H1 (cell line): Measurements from ENCODE around the gene GCGR. TPM values are rescaled to one million over a fixed set of nuclear protein-coding genes. Genes with fewer than 3 reads are reported as not detected.

ENCODE experiments used
- CTCF ChIA-PET: fragments of 300-600 bp; sonication (Branson Sonifier 250); formaldehyde crosslinking; loops from one replicate; lab custom pipeline; 2021; ENCODE audit not compliant: partially characterized antibody; lab: Charles Lee
- POLR2A ChIA-PET: fragments of 300-600 bp; sonication (Branson Sonifier 250); formaldehyde crosslinking; loops from one replicate; lab custom pipeline; 2021; ENCODE audit warnings: inconsistent platforms; ENCODE audit not compliant: partially characterized antibody; lab: Charles Lee
- DNase-seq, 2 experiments: peaks; one replicate each; pipeline versions ENCODE4 v3.0.0 to v3.0.0-alpha.2; 2010 to 2022; ENCODE audit warnings: low spot score in 2 of 2, low read depth in 1 of 2, mixed read lengths in 1 of 2
- FAIRE-seq: peaks from 2 replicates; lab custom pipeline; 2011; peaks lifted over from hg19 to GRCh38; lab: Jason Lieb, UNC
- H2AFZ ChIP-seq: 2 replicates; pipeline ENCODE4 v1.8.1; 2012; ENCODE audit warnings: low read length, inconsistent platforms
- H2AK5ac ChIP-seq: 2 replicates; pipeline ENCODE4 v1.6.1; 2013; ENCODE audit warnings: low read depth, low read length
- H2BK120ac ChIP-seq: replicated peaks from 2 replicates; pipeline ENCODE3; 2013; ENCODE audit warnings: low read depth, low read length, inconsistent platforms
- H2BK12ac ChIP-seq: 2 replicates; pipeline ENCODE4 v1.6.1; 2013; ENCODE audit warnings: low read depth, low read length
- H2BK15ac ChIP-seq: 2 replicates; pipeline ENCODE4 v1.6.1; 2013; ENCODE audit warnings: low read length
- H2BK20ac ChIP-seq: 2 replicates; pipeline ENCODE4 v1.6.1; 2013; ENCODE audit warnings: low read length
- H2BK5ac ChIP-seq: 2 replicates; pipeline ENCODE4 v1.6.1; 2013; ENCODE audit warnings: low read depth, low read length
- H3K14ac ChIP-seq: 2 replicates; pipeline ENCODE4 v1.6.1; 2013; ENCODE audit warnings: inconsistent platforms; ENCODE audit not compliant: insufficient read length
- H3K18ac ChIP-seq: 2 replicates; pipeline ENCODE4 v1.6.1; 2013; ENCODE audit warnings: low read length; ENCODE audit errors: extremely low read depth
- H3K23ac ChIP-seq: 2 replicates; pipeline ENCODE4 v1.6.1; 2013; ENCODE audit warnings: inconsistent platforms; ENCODE audit not compliant: insufficient read length
- H3K23me2 ChIP-seq: 2 replicates; pipeline ENCODE4 v1.6.1; 2013; ENCODE audit warnings: low read depth, low read length
- H3K27ac ChIP-seq: 2 replicates; pipeline ENCODE4 v1.6.1; 2011; ENCODE audit warnings: low read depth, low read length, inconsistent platforms
- H3K27me3 ChIP-seq, 4 experiments: replicated peaks in 1 of 4; 1 replicate in 1 of 4; 2 replicates in 3 of 4; pipeline versions ENCODE4 v1.6.1 to v1.8.1; 2011 to 2013; ENCODE audit warnings: low read length in 3 of 4, mild to moderate bottlenecking in 3 of 4, inconsistent platforms in 2 of 4, mixed read lengths in 2 of 4, moderate library complexity in 1 of 4; ENCODE audit not compliant: control insufficient read depth in 3 of 4, insufficient read depth in 3 of 4; ENCODE audit errors: extremely low read depth in 1 of 4
- H3K36me3 ChIP-seq, 4 experiments: 2 replicates each; pipeline versions ENCODE4 v1.6.1 to v1.8.1; 2011 to 2013; ENCODE audit warnings: mild to moderate bottlenecking in 4 of 4, low read length in 3 of 4, moderate library complexity in 2 of 4, control low read depth in 1 of 4, inconsistent platforms in 1 of 4; ENCODE audit not compliant: insufficient read depth in 4 of 4, control insufficient read depth in 2 of 4
- H3K4ac ChIP-seq: replicated peaks from 2 replicates; pipeline ENCODE3; 2013; ENCODE audit warnings: low read length, low read depth, mixed read lengths, inconsistent platforms; ENCODE audit not compliant: insufficient read length
- H3K4me1 ChIP-seq, 4 experiments: replicated peaks in 1 of 4; 1 replicate in 1 of 4; 2 replicates in 3 of 4; pipeline versions ENCODE4 v1.6.1 to v1.8.1; 2011 to 2013; ENCODE audit warnings: low read length in 3 of 4, inconsistent platforms in 2 of 4, mixed read lengths in 1 of 4; ENCODE audit not compliant: insufficient read depth in 4 of 4, control insufficient read depth in 3 of 4
- H3K4me2 ChIP-seq, 2 experiments: 2 replicates each; pipeline versions ENCODE4 v1.6.1 to v1.8.1; 2011 to 2013; ENCODE audit warnings: low read depth in 2 of 2, low read length in 2 of 2, control low read depth in 1 of 2, inconsistent platforms in 1 of 2, mild to moderate bottlenecking in 1 of 2; ENCODE audit not compliant: insufficient read depth in 1 of 2
- H3K4me3 ChIP-seq, 4 experiments: fragments of 200-600, 300-600 bp in 1 of 4; sonication (generic), shearing (Covaris generic), sonication (Bioruptor Twin) in 1 of 4; 2 replicates each; pipeline versions ENCODE4 v1.5.1 to v1.8.1; 2011 to 2016; ENCODE audit warnings: low read length in 4 of 4, low read depth in 3 of 4, control low read depth in 2 of 4, inconsistent platforms in 2 of 4, mild to moderate bottlenecking in 2 of 4, mixed read lengths in 1 of 4, moderate library complexity in 1 of 4; ENCODE audit not compliant: insufficient read depth in 2 of 4; ENCODE audit errors: extremely low read depth in 1 of 4
- H3K56ac ChIP-seq: replicated peaks from 2 replicates; pipeline ENCODE3; 2013; ENCODE audit warnings: low read depth, mild to moderate bottlenecking, mixed read lengths, low read length, inconsistent platforms; ENCODE audit not compliant: insufficient read length
- H3K79me1 ChIP-seq: 2 replicates; pipeline ENCODE4 v1.6.1; 2013; ENCODE audit warnings: low read depth, low read length, control low read depth
- H3K79me2 ChIP-seq, 2 experiments: 2 replicates each; pipeline versions ENCODE4 v1.6.1 to v1.8.1; 2012 to 2013; ENCODE audit warnings: low read length in 2 of 2, mild to moderate bottlenecking in 2 of 2, inconsistent platforms in 1 of 2; ENCODE audit not compliant: insufficient read depth in 2 of 2, control insufficient read depth in 1 of 2
- H3K9ac ChIP-seq, 4 experiments: replicated peaks in 1 of 4; 1 replicate in 1 of 4; 2 replicates in 3 of 4; pipeline versions ENCODE4 v1.6.1 to v1.8.1; 2011 to 2013; ENCODE audit warnings: low read depth in 3 of 4, low read length in 3 of 4, control low read depth in 2 of 4, mild to moderate bottlenecking in 2 of 4, moderate library complexity in 2 of 4, inconsistent platforms in 1 of 4; ENCODE audit errors: extremely low read depth in 1 of 4
- H3K9me3 ChIP-seq, 2 experiments: 2 replicates each; pipeline versions ENCODE4 v1.6.1 to v1.8.1; 2012 to 2013; ENCODE audit warnings: mild to moderate bottlenecking in 2 of 2, moderate library complexity in 2 of 2, control low read depth in 1 of 2, inconsistent platforms in 1 of 2, low read depth in 1 of 2, low read length in 1 of 2, mixed read lengths in 1 of 2; ENCODE audit not compliant: insufficient read depth in 2 of 2
- H4K20me1 ChIP-seq, 2 experiments: replicated peaks in 1 of 2; 2 replicates each; pipeline versions ENCODE3 to v1.8.1; 2011 to 2013; ENCODE audit warnings: inconsistent platforms in 2 of 2, low read length in 2 of 2, mild to moderate bottlenecking in 1 of 2; ENCODE audit not compliant: insufficient read depth in 2 of 2, control insufficient read depth in 1 of 2
- H4K5ac ChIP-seq: 2 replicates; pipeline ENCODE4 v1.6.1; 2013; ENCODE audit warnings: low read length, low read depth, mixed read lengths, inconsistent platforms; ENCODE audit not compliant: insufficient read length
- H4K8ac ChIP-seq: 2 replicates; pipeline ENCODE4 v1.8.0; 2013; ENCODE audit warnings: mild to moderate bottlenecking, moderate library complexity, low read length, inconsistent platforms; ENCODE audit not compliant: insufficient read depth; ENCODE audit errors: extremely low read depth
- H4K91ac ChIP-seq: replicated peaks from 2 replicates; pipeline ENCODE3; 2013; ENCODE audit warnings: low read length, mixed read lengths, inconsistent platforms; ENCODE audit not compliant: insufficient read length
- BCL11A ChIP-seq, 2 experiments: IDR thresholded peaks; one replicate each; pipeline ENCODE4 v1.6.1; 2011; ENCODE audit warnings: low read depth in 2 of 2, low read length in 2 of 2, mild to moderate bottlenecking in 2 of 2
- CBX5 ChIP-seq: fragments of 300-800, 300-1000 bp; sonication (generic); IDR thresholded peaks from 2 replicates; pipeline ENCODE4 v1.7.1; 2016; ENCODE audit warnings: antibody characterized with exemption, low read length, low read depth
- CREB1 ChIP-seq: IDR thresholded peaks from 2 replicates; pipeline ENCODE4 v1.6.1; 2012; ENCODE audit warnings: inconsistent platforms
- CTBP2 ChIP-seq: IDR thresholded peaks from 2 replicates; pipeline ENCODE4 v1.7.0; 2011; ENCODE audit warnings: borderline replicate concordance, mild to moderate bottlenecking, moderate library complexity, mixed read lengths, low read length; ENCODE audit not compliant: insufficient read depth, insufficient read length
- EZH2 ChIP-seq: fragments of 200-600 bp; sonication (generic); IDR thresholded peaks from 2 replicates; pipeline ENCODE4 v1.7.1; 2012; ENCODE audit warnings: low read depth, mild to moderate bottlenecking, moderate library complexity, low read length, inconsistent platforms; ENCODE audit not compliant: severe bottlenecking
- FOSL1 ChIP-seq: IDR thresholded peaks from 2 replicates; pipeline ENCODE4 v1.6.1; 2011; ENCODE audit warnings: mild to moderate bottlenecking, low read depth, low read length, moderate library complexity; ENCODE audit not compliant: insufficient read depth
- KDM5A ChIP-seq: fragments of 200-600 bp; IDR thresholded peaks from 2 replicates; pipeline ENCODE4 v1.7.1; 2012; ENCODE audit warnings: mild to moderate bottlenecking, low read length, inconsistent platforms, mixed read lengths
- MAX ChIP-seq: IDR thresholded peaks from 2 replicates; pipeline ENCODE4 v1.6.1; 2012; ENCODE audit warnings: inconsistent platforms
- SP2 ChIP-seq: IDR thresholded peaks from 2 replicates; pipeline ENCODE4 v1.6.1; 2012; ENCODE audit warnings: mild to moderate bottlenecking, low read length, inconsistent platforms
- WGBS, 2 experiments: shearing (Covaris generic) in 1 of 2; methylation state at CpG; one replicate each; pipeline versions ENCODE4 v1.1.6 to v1.1.7; 2013 to 2015; ENCODE audit warnings: low lambda C conversion rate in 2 of 2, mixed read lengths in 2 of 2, inconsistent platforms in 1 of 2, low coverage in 1 of 2, missing lambda C conversion rate in 1 of 2; ENCODE audit not compliant: insufficient replicate concordance in 2 of 2, insufficient coverage in 1 of 2, insufficient read length in 1 of 2; ENCODE audit errors: extremely low coverage in 1 of 2, missing lambda C conversion rate in 1 of 2; 5-methylcytosine and 5-hydroxymethylcytosine counted together
- polyA plus RNA-seq, 7 experiments: library from polyadenylated mRNA; depleted of rRNA in 3 of 7; stranded (reverse) in 5 of 7; unstranded in 2 of 7; fragments of >200 nt in 5 of 7; fragments of 200-250 nt in 2 of 7; gene quantifications; 1 replicate in 5 of 7; 2 replicates in 1 of 7; 4 replicates in 1 of 7; pipeline versions ENCODE4 v1.2.1 to v1.2.3, GENCODE V29; 2011 to 2013; ENCODE audit warnings: missing spikeins in 2 of 7, mixed read lengths in 2 of 7
- total RNA-seq: library from RNA; stranded (reverse); fragmentation: NEBNext Ultra II Directional; extraction: Animal tissue kit (Norgen Biotek cat#: 25700); gene quantifications from 2 replicates; pipeline ENCODE4 v1.2.1, GENCODE V29; 2021

GCGR gene
- total and polyA plus RNA-seq, 2 of the 8 experiments (the other 6 are each of a cell fraction or from before 2014, with no cell fraction given): 0.44 to 0.56 TPM

- POLR2A ChIA-PET: interaction anchor here (0.5 to 2.0 kb wide), 6 partner anchors 9 to 104 kb away, joined by 3 to 13 read pairs (median 3); no protein-coding TSS in a partner anchor
- H3K9ac ChIP-seq: no peak overlapping the region
- 90% methylated on average over 7 of the region's 7 CpGs; no CpG with 5 or more reads in 1 of the 2 experiments for WGBS, 2 experiments
- TF ChIP-seq CTBP2: no peak
- TF ChIP-seq EZH2: no peak
- TF ChIP-seq CBX5: no peak
- TF ChIP-seq CREB1: no peak
- TF ChIP-seq BCL11A (IDR thresholded peaks at IDR 0.05; ENCODE audit: low read depth in 2 of 2, low read length in 2 of 2): no peak
- no peak for TF ChIP-seq KDM5A
- TF ChIP-seq FOSL1: no peak
- no peak for TF ChIP-seq MAX
- TF ChIP-seq SP2: no peak
Observed at GRCh38 chr17:81828656-81829055, 24.7 kb downstream of the GCGR start.

More at GRCh38 chr17:81828656-81829055, 24.7 kb downstream of the GCGR start:
- H2AK5ac ChIP-seq: no peak overlapping the region
- H3K27ac ChIP-seq: no peak overlapping the region
- H3K36me3 ChIP-seq: no peaks in the 10 kb centered on the region; a peak in 1 of 8 replicates
- H3K23me2 ChIP-seq: peaks cover 6% of the 10 kb centered on the region
- no peak overlapping the region for H2BK12ac ChIP-seq
- no peak for FAIRE-seq
- CTCF ChIA-PET: interaction anchor here (0.6 to 2.0 kb wide), 8 partner anchors 11 to 201 kb away, joined by 3 to 7 read pairs (median 4); no protein-coding TSS in a partner anchor
- H3K4me2 ChIP-seq: no peak overlapping the region
- H2BK120ac ChIP-seq: no peak overlapping the region
- H4K5ac ChIP-seq: no peak overlapping the region
- H2BK15ac ChIP-seq: no peak overlapping the region
- H4K8ac ChIP-seq: 0 out of 2 replicates have a peak overlapping the region, but pooled peaks have one; percentile 14
- peaks cover 0 to 17% (median 11%) of the 10 kb centered on the region in 4 experiments; a peak in 5 of 7 replicates for H3K4me1 ChIP-seq
- 0 out of 7 replicates have a peak, but pooled peaks cover 0 to 2% (median 0%) of the 10 kb centered on the region in 4 experiments for H3K27me3 ChIP-seq
- H3K4me3 ChIP-seq: no peak overlapping the region
- peaks cover 2 to 26% of the 10 kb centered on the region in 2 experiments for H4K20me1 ChIP-seq
- H2BK20ac ChIP-seq: no peak overlapping the region
- H3K4ac ChIP-seq: no peak overlapping the region
- no peak overlapping the region for H3K18ac ChIP-seq
- no peak overlapping the region for H4K91ac ChIP-seq
- no peak for DNase-seq
- H3K56ac ChIP-seq: no peak overlapping the region
- peak overlapping the region; percentile 35; the same call in 1 of the 2 replicates for H2BK5ac ChIP-seq
- H3K79me1 ChIP-seq: peaks cover 12% of the 10 kb centered on the region
- no peak overlapping the region for H3K14ac ChIP-seq
- no peak overlapping the region for H2AFZ ChIP-seq
- no peak overlapping the region for H3K23ac ChIP-seq
- H3K9me3 ChIP-seq: no peaks in the 10 kb centered on the region
- peaks cover 0 to 12% of the 10 kb centered on the region in 2 experiments; a peak in 1 of 4 replicates for H3K79me2 ChIP-seq
